ENCODE results near the gene SORL1. TPM values are rescaled to one million over a fixed set of nuclear protein-coding genes. Genes with fewer than 3 reads are reported as not detected.

Gene SORL1
- polyA plus RNA-seq, 10 donors = 0.99 to 6.8 (median 2.4) TPM

Other genes starting within 250 kb of the SORL1 start
- gene SC5D, start 159.5 kb upstream of the SORL1 start, polyA plus RNA-seq (ENCODE audit: insufficient read length in 10 of 10) = 10 to 100 TPM; 25.0 to 48.9 (median 34.6) TPM

Measured in muscle of back (tissue), 10 donors.